ENCODE measurements around the gene RPTOR.
"Not testable (repeated sequence)": the region's sequence is repeated elsewhere in the genome, so short reads cannot be mapped to it uniquely, and the experiment has no call there.

Gene RPTOR

DNA sequence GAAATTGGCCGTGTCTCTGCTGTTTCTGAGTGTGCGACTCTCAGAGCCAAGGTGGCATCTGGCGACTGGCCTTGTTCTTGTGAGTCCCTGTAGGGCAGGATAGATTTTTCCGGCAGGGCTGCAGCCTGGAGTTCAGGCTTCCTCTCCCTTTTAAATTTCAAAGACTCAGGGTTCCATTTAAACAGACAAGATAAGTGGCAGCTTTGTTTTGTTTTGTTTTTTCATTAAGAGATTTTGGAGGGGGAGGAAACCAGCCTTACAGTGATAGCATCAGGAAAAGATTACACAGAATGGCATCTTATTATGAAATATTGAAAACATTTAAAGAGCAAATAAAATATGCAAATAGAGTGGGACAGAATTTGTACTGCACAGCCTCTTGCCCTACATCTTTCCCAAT lies 151.3 kb downstream of the RPTOR start:
- no peaks in the 10 kb centered on the region for H3K9me3 ChIP-seq (ENCODE audit: control insufficient read depth, low read length)
- H3K27me3 ChIP-seq (ENCODE audit: control insufficient read depth, insufficient read depth, low read length), result no peaks in the 10 kb centered on the region
- TF ChIP-seq, protein P1, sequence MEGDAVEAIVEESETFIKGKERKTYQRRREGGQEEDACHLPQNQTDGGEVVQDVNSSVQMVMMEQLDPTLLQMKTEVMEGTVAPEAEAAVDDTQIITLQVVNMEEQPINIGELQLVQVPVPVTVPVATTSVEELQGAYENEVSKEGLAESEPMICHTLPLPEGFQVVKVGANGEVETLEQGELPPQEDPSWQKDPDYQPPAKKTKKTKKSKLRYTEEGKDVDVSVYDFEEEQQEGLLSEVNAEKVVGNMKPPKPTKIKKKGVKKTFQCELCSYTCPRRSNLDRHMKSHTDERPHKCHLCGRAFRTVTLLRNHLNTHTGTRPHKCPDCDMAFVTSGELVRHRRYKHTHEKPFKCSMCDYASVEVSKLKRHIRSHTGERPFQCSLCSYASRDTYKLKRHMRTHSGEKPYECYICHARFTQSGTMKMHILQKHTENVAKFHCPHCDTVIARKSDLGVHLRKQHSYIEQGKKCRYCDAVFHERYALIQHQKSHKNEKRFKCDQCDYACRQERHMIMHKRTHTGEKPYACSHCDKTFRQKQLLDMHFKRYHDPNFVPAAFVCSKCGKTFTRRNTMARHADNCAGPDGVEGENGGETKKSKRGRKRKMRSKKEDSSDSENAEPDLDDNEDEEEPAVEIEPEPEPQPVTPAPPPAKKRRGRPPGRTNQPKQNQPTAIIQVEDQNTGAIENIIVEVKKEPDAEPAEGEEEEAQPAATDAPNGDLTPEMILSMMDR (IDR thresholded peaks at IDR 0.05), result no peak
- no peak overlapping the region for H3K4me3 ChIP-seq (ENCODE audit: low read depth, low read length)
- H3K27ac ChIP-seq, result no peak overlapping the region
- H3K9ac ChIP-seq, result no peak overlapping the region
- no peak overlapping the region for H2AFZ ChIP-seq
- H3K4me2 ChIP-seq (ENCODE audit: low read length), result no peak overlapping the region
- no peaks in the 10 kb centered on the region for H3K36me3 ChIP-seq (ENCODE audit: control insufficient read depth, insufficient read depth, low read length)
- H3K79me2 ChIP-seq, result peaks cover 75% of the 10 kb centered on the region
- H3K4me1 ChIP-seq, result no peaks in the 10 kb centered on the region

DNA sequence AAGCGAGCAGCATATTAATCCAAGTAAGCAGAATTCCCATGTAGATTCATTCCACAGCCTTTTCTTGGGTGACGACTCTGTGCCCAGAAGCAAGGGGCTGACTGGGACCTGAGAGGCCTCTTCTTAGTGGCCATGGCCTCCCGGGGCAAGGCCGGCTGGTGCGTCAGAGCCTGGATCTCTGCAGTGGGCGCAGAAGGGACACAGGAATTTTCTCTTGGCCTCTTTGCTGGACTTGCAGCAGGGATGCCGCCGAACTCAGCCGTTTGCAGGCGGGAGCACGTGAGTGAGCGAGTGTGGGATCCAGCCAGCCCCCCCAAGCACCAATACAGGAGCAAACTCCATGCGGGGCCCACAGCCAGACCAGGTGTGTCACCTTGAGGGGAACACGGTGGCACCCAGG lies 151.8 kb downstream of the RPTOR start:
- no peak overlapping the region for H3K27ac ChIP-seq
- H3K9ac ChIP-seq, result no peak overlapping the region
- H3K4me1 ChIP-seq, result no peaks in the 10 kb centered on the region
- H3K9me3 ChIP-seq (ENCODE audit: control insufficient read depth, low read length), result no peaks in the 10 kb centered on the region
- TF ChIP-seq, protein P1 (IDR thresholded peaks at IDR 0.05), result no peak
- H2AFZ ChIP-seq, result no peak overlapping the region
- H3K27me3 ChIP-seq (ENCODE audit: control insufficient read depth, insufficient read depth, low read length), result no peaks in the 10 kb centered on the region
- no peak overlapping the region for H3K4me2 ChIP-seq (ENCODE audit: low read length)
- H3K36me3 ChIP-seq (ENCODE audit: control insufficient read depth, insufficient read depth, low read length), result no peaks in the 10 kb centered on the region
- peaks cover 71% of the 10 kb centered on the region for H3K79me2 ChIP-seq
- H3K4me3 ChIP-seq (ENCODE audit: low read depth, low read length), result no peak overlapping the region

DNA sequence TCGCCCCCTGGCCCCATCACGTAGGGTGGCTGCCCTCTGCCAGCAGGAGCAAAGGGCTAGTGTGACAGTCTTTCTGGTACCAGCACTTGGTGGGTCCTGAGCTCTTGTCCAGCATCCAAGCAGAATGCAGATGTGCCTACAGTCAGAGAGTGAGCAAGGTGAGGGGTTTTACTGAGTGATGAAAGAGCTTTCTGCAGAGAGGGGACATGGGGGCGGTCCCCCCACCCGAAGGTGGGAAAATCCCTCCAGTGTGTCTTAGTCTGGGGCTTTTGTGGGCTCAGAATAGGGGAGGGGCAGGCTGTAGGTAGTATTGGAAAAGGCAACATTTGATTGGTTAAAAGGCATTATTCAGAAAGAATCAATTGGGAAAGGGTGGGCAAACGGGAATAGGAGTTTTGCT lies 152.3 kb downstream of the RPTOR start:
- no peaks in the 10 kb centered on the region for H3K36me3 ChIP-seq (ENCODE audit: control insufficient read depth, insufficient read depth, low read length)
- H3K4me2 ChIP-seq (ENCODE audit: low read length), result no peak overlapping the region
- H3K27ac ChIP-seq, result no peak overlapping the region
- H2AFZ ChIP-seq, result no peak overlapping the region
- TF ChIP-seq, protein P1 (IDR thresholded peaks at IDR 0.05), result no peak
- no peaks in the 10 kb centered on the region for H3K9me3 ChIP-seq (ENCODE audit: control insufficient read depth, low read length)
- no peak overlapping the region for H3K9ac ChIP-seq
- H3K79me2 ChIP-seq, result peaks cover 66% of the 10 kb centered on the region
- no peaks in the 10 kb centered on the region for H3K27me3 ChIP-seq (ENCODE audit: control insufficient read depth, insufficient read depth, low read length)
- H3K4me3 ChIP-seq (ENCODE audit: low read depth, low read length), result no peak overlapping the region
- H3K4me1 ChIP-seq, result no peaks in the 10 kb centered on the region

DNA sequence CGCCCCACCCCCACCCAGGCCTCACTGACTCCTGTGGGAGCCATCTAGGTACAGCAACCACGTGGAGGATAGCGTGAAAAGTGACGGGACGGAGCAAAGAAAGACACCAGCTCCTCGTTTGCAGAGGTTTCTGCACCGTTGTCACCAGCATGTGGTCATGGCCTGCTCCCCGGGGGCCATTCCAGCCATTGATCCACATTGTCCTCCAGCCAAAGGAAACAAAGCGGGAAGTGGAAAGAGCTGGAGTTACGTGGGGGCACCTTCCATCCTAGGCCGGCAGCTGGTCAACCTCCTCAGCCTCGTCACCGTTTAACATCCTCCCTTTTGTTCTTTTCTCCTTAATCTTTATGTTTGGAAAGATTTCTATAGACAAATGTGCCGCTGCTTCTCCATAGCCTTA lies 153.7 kb downstream of the RPTOR start:
- Histone ChIP-seq H3K27ac (no peak overlapping the region), H3K27me3 (ENCODE audit: control insufficient read depth, insufficient read depth, low read length) (no peaks in the 10 kb centered on the region), H3K4me2 (ENCODE audit: low read length) (no peak overlapping the region), H3K36me3 (ENCODE audit: control insufficient read depth, insufficient read depth, low read length) (no peaks in the 10 kb centered on the region), H3K4me1 (no peaks in the 10 kb centered on the region), H3K4me3 (ENCODE audit: low read depth, low read length) (no peak overlapping the region), H3K9ac (no peak overlapping the region), H3K9me3 (ENCODE audit: control insufficient read depth, low read length) (no peaks in the 10 kb centered on the region), H2AFZ (no peak overlapping the region), H3K79me2 (peaks cover 61% of the 10 kb centered on the region)
- TF ChIP-seq, protein P1 (IDR thresholded peaks at IDR 0.05), result no peak

DNA sequence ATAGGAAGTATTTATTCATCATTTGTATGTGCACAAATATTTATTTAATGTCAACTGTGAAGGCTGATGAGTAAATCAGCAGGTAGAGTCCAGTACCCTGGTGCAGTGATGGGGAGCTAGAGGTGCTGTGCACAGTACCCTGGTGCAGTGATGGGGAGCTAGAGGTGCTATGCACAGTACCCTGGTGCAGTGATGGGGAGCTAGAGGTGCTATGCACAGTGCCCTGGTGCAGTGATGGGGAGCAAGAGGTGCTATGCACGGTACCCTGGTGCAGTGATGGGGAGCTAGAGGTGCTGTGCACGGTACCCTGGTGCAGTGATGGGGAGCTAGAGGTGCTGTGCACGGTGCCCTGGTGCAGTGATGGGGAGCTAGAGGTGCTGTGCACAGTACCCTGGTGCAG lies 154.6 kb downstream of the RPTOR start:
- H3K36me3 ChIP-seq (ENCODE audit: control insufficient read depth, insufficient read depth, low read length); H3K27ac ChIP-seq; H3K27me3 ChIP-seq (ENCODE audit: control insufficient read depth, insufficient read depth, low read length); H3K9ac ChIP-seq; H3K4me3 ChIP-seq (ENCODE audit: low read depth, low read length); H3K4me2 ChIP-seq (ENCODE audit: low read length); H2AFZ ChIP-seq; H3K9me3 ChIP-seq (ENCODE audit: control insufficient read depth, low read length); H3K4me1 ChIP-seq: not testable (repeated sequence)
- H3K79me2 ChIP-seq, result peaks cover 52% of the 10 kb centered on the region

All from parathyroid adenoma (tissue), 2 donors.